A549 (cell line): Measurements from ENCODE around the gene FADS1. TPM values are rescaled to one million over a fixed set of nuclear protein-coding genes. Genes with fewer than 3 reads are reported as not detected.

Experiments
- ATAC-seq, 2 experiments: fragments of 200-7000 bp in 1 of 2; fragments of >200 bp in 1 of 2; cut with Nextera tagmentation in 1 of 2; cut with Tn5 transposase in 1 of 2; 3 replicates each; pipeline versions ENCODE4 v1.8.0 to v1.9.1; 2018 to 2020; ENCODE audit warnings: mild to moderate bottlenecking in 1 of 2, moderate library complexity in 1 of 2
- CTCF ChIA-PET: fragments of 300-600 bp; sonication (Branson Sonifier 250); formaldehyde crosslinking; extraction: SDS; loops from one replicate; lab custom pipeline; 2021; ENCODE audit warnings: antibody characterized with exemption, inconsistent platforms; lab: Yijun Ruan, JAX
- POLR2A ChIA-PET: fragments of 350-600 bp; formaldehyde crosslinking; extraction: SDS; loops from one replicate; lab custom pipeline; 2021; ENCODE audit warnings: antibody characterized with exemption, inconsistent platforms; lab: Yijun Ruan, JAX
- DNase-seq, 2 experiments: peaks; one replicate each; pipeline versions ENCODE4 v3.0.0 to v3.0.0-alpha.2; 2011 to 2016; ENCODE audit warnings: low read depth in 1 of 2, low spot score in 1 of 2
- FAIRE-seq: peaks from 2 replicates; lab custom pipeline; 2011; peaks lifted over from hg19 to GRCh38; lab: Jason Lieb, UNC
- H3K27ac ChIP-seq, 2 experiments: fragments of >200 bp; sonication (Bioruptor Twin); formaldehyde crosslinking; 3 replicates each; pipeline ENCODE4 v1.5.1; 2016 to 2017
- H3K4me1 ChIP-seq: fragments of >200 bp; sonication (Bioruptor Twin); formaldehyde crosslinking; 3 replicates; pipeline ENCODE4 v1.6.1; 2016
- H3K4me2 ChIP-seq: fragments of >200 bp; sonication (Bioruptor Twin); formaldehyde crosslinking; 3 replicates; pipeline ENCODE4 v1.6.1; 2016
- H3K4me3 ChIP-seq: fragments of >200 bp; sonication (Bioruptor Twin); formaldehyde crosslinking; 3 replicates; pipeline ENCODE4 v1.5.1; 2016
- H3K9me3 ChIP-seq: fragments of >200 bp; sonication (Bioruptor Twin); formaldehyde crosslinking; 3 replicates; pipeline ENCODE4 v1.6.1; 2016
- BCL3 ChIP-seq: fragments of >200 bp; sonication (Bioruptor Twin); formaldehyde crosslinking; IDR thresholded peaks from 3 replicates; pipeline ENCODE4 v1.6.1; 2016
- CEBPB ChIP-seq, 2 experiments: fragments of >200 bp in 1 of 2; sonication (Bioruptor Twin) in 1 of 2; formaldehyde crosslinking in 1 of 2; IDR thresholded peaks; 2 replicates each; pipeline ENCODE4 v1.6.1; 2012 to 2016
- CHD2 ChIP-seq: fragments of 150-350 bp; IDR thresholded peaks from 2 replicates; pipeline ENCODE4 v1.6.1; 2014; ENCODE audit warnings: low read length; ENCODE audit not compliant: partially characterized antibody
- EHF ChIP-seq: fragments of 250-450 bp; sonication (Bioruptor Pico); IDR thresholded peaks from 2 replicates; pipeline ENCODE4 v1.5.0; 2020; ENCODE audit warnings: mild to moderate bottlenecking
- ESRRA ChIP-seq: fragments of 150-350 bp; IDR thresholded peaks from 2 replicates; pipeline ENCODE4 v1.6.1; 2014; ENCODE audit warnings: mild to moderate bottlenecking, low read length, borderline replicate concordance
- FOSL2 ChIP-seq, 2 experiments: fragments of 450-650 bp in 1 of 2; fragments of >200 bp in 1 of 2; sonication (Bioruptor Twin) in 1 of 2; formaldehyde crosslinking; IDR thresholded peaks; 2 replicates each; pipeline versions ENCODE4 v1.5.0 to v1.6.1; 2016 to 2020; ENCODE audit warnings: mild to moderate bottlenecking in 1 of 2, moderate library complexity in 1 of 2
- GATA3 ChIP-seq: IDR thresholded peaks from 2 replicates; pipeline ENCODE4 v1.6.1; 2012; ENCODE audit warnings: borderline replicate concordance
- HOXA7 ChIP-seq: fragments of 250-450 bp; sonication (Bioruptor Pico); IDR thresholded peaks from 2 replicates; pipeline ENCODE4 v1.5.0; 2020; ENCODE audit warnings: mild to moderate bottlenecking, moderate library complexity
- HOXB13 ChIP-seq: fragments of 250-450 bp; sonication (Bioruptor Pico); IDR thresholded peaks from 2 replicates; pipeline ENCODE4 v1.5.0; 2020; ENCODE audit warnings: low read depth, mild to moderate bottlenecking, moderate library complexity
- HOXB5 ChIP-seq: fragments of 250-450 bp; sonication (Bioruptor Pico); IDR thresholded peaks from 2 replicates; pipeline ENCODE4 v1.5.0; 2020; ENCODE audit warnings: mild to moderate bottlenecking, moderate library complexity
- JUN ChIP-seq, 2 experiments: fragments of >200 bp; sonication (Bioruptor Twin); formaldehyde crosslinking; IDR thresholded peaks; 2 replicates in 1 of 2; 3 replicates in 1 of 2; pipeline ENCODE4 v1.6.1; 2016 to 2017
- KDM1A ChIP-seq: fragments of 200-600 bp; sonication (generic); IDR thresholded peaks from 2 replicates; pipeline ENCODE4 v1.6.1; 2016; ENCODE audit warnings: low read depth, mild to moderate bottlenecking
- MAX ChIP-seq: IDR thresholded peaks from 2 replicates; pipeline ENCODE4 v1.6.1; 2012
- MAZ ChIP-seq: fragments of 150-350 bp; IDR thresholded peaks from 2 replicates; pipeline ENCODE4 v1.6.1; 2014; ENCODE audit warnings: antibody characterized with exemption, low read depth, low read length, borderline replicate concordance
- PBX3 ChIP-seq: IDR thresholded peaks from 2 replicates; pipeline ENCODE4 v1.6.1; 2012
- PHF8 ChIP-seq: fragments of 200-600 bp; sonication (generic); IDR thresholded peaks from 2 replicates; pipeline ENCODE4 v1.6.1; 2016; ENCODE audit warnings: low read depth, mild to moderate bottlenecking, antibody characterized with exemption, moderate library complexity, borderline replicate concordance
- POLR2A ChIP-seq: IDR thresholded peaks from 2 replicates; pipeline ENCODE4 v1.6.1; 2012; ENCODE audit warnings: mild to moderate bottlenecking, low read length
- POLR2AphosphoS2 ChIP-seq: conservative IDR thresholded peaks from 2 replicates; pipeline ENCODE4 v1.6.1; 2012; ENCODE audit warnings: low read length, improper control_type of control experiment, inconsistent platforms
- RAD21 ChIP-seq, 2 experiments: fragments of >200 bp in 1 of 2; sonication (Bioruptor Twin) in 1 of 2; formaldehyde crosslinking in 1 of 2; IDR thresholded peaks in 1 of 2; conservative IDR thresholded peaks in 1 of 2; 2 replicates in 1 of 2; 3 replicates in 1 of 2; pipeline ENCODE4 v1.6.1; 2012 to 2018; ENCODE audit warnings: inconsistent platforms in 1 of 2
- SMC3 ChIP-seq: fragments of >200 bp; sonication (Bioruptor Twin); formaldehyde crosslinking; IDR thresholded peaks from 3 replicates; pipeline ENCODE4 v1.6.1; 2018; ENCODE audit warnings: inconsistent platforms
- TFCP2L1 ChIP-seq: fragments of 250-450 bp; sonication (Bioruptor Pico); IDR thresholded peaks from 2 replicates; pipeline ENCODE4 v1.5.0; 2021; ENCODE audit warnings: mild to moderate bottlenecking
- ZFP36 ChIP-seq: fragments of 450-650 bp; IDR thresholded peaks from 2 replicates; pipeline ENCODE4 v1.6.1; 2014; ENCODE audit warnings: borderline replicate concordance; ENCODE audit not compliant: partially characterized antibody
- ZNF302 ChIP-seq: fragments of 250-450 bp; sonication (Bioruptor Pico); IDR thresholded peaks from 2 replicates; pipeline ENCODE4 v1.9.0; 2021; ENCODE audit warnings: inconsistent platforms, mild to moderate bottlenecking, moderate library complexity
- WGBS: methylation state at CpG from one replicate; pipeline ENCODE4 v1.1.6; 2017; ENCODE audit errors: missing lambda C conversion rate; 5-methylcytosine and 5-hydroxymethylcytosine counted together
- polyA plus RNA-seq, 4 experiments: library from polyadenylated mRNA; depleted of rRNA in 3 of 4; stranded (reverse); fragments of >200 nt; fragmentation: RNase III in 1 of 4; extraction: RNeasy Plus Mini Kit Qiagen cat#74134 plus additional on column Dnase treatment in 1 of 4; gene quantifications; 2 replicates in 3 of 4; 3 replicates in 1 of 4; pipeline ENCODE4 v1.2.3, GENCODE V29; 2011 to 2017

The FADS1 gene
- polyA plus RNA-seq, 2 of the 4 experiments (the other 2 are of a cell fraction) = 163 to 205 TPM

GRCh38 chr11:61815790-61816735, 740 bp downstream of the FADS1 start:
- CTCF ChIA-PET = interaction anchor here (0.7 to 10.5 kb wide), 21 partner anchors 9 to 292 kb away, joined by 3 to 145 read pairs (median 5); partner anchors contain the start of genes FADS2, FEN1 and TMEM258
- WGBS = 2% methylated on average over 43 of the region's 69 CpGs
- H3K4me3 ChIP-seq = peak overlapping the region; percentile 83
- POLR2A ChIA-PET = interaction anchor here (0.6 to 6.0 kb wide), 12 partner anchors 7 to 419 kb away, joined by 3 to 71 read pairs (median 6); partner anchors contain the start of genes FADS2, FEN1 and TMEM258
- no peak for FAIRE-seq
- TF ChIP-seq ESRRA (no peak), SMC3 (no peak), RAD21 (conservative IDR thresholded peaks at IDR 0.05 in 1 of 2, IDR thresholded peaks at IDR 0.05 in 1 of 2) (no peak), EHF (CRISPR knock-in tag) (0 out of 2 replicates have a peak, but pooled peaks have one; percentile 23), PBX3 (peak; percentile 59; the same call in 1 of the 2 replicates), HOXB13 (no peak), PHF8 (peak; percentile 15; the same call in 1 of the 2 replicates), CHD2 (no peak), ZNF302 (CRISPR knock-in tag) (no peak), KDM1A (no peak)
- peak; percentile 67 to 79 for DNase-seq
- peak; percentile 55 to 57 for ATAC-seq
- H3K9me3 ChIP-seq = no peaks in the 10 kb centered on the region
- peaks cover 38% of the 10 kb centered on the region for H3K4me1 ChIP-seq
- H3K27ac ChIP-seq = peak overlapping the region; percentile 98 to 99
- H3K4me2 ChIP-seq = peak overlapping the region; percentile 89

GRCh38 chr11:61814958-61815789, 1.6 kb downstream of the FADS1 start:
- ATAC-seq (peak; percentile 77 to 87), FAIRE-seq (no peak)
- TF ChIP-seq FOSL2 (IDR thresholded peaks at IDR 0.05) = no peak
- no peak for TF ChIP-seq FOSL2 (CRISPR knock-in tag; IDR thresholded peaks at IDR 0.05)
- no peak for TF ChIP-seq ZFP36
- TF ChIP-seq POLR2A = peak; percentile 93
- peak; percentile 79; the same call in 1 of the 2 replicates for TF ChIP-seq TFCP2L1 (CRISPR knock-in tag)
- peak in 1 of 2 experiments; percentile 18; a peak in 1 of 4 replicates for TF ChIP-seq CEBPB (IDR thresholded peaks at IDR 0.05)
- TF ChIP-seq BCL3 = peak; percentile 16; the same call in 1 of the 3 replicates
- peak; percentile 70; the same call in 1 of the 2 replicates for TF ChIP-seq MAX
- TF ChIP-seq HOXB5 = no peak
- 0 out of 2 replicates have a peak, but pooled peaks have one; percentile 63 for TF ChIP-seq POLR2AphosphoS2
- TF ChIP-seq JUN (IDR thresholded peaks at IDR 0.05) = peak; percentile 71 to 91; a peak in 3 of 5 replicates
- peak; percentile 44; the same call in 1 of the 2 replicates for TF ChIP-seq GATA3
- TF ChIP-seq MAZ = 0 out of 2 replicates have a peak, but pooled peaks have one; percentile 47
- peak; percentile 85; the same call in 1 of the 2 replicates for TF ChIP-seq HOXA7 (CRISPR knock-in tag)
- TF ChIP-seq CHD2 = no peak
- TF ChIP-seq PBX3 = peak; percentile 67
- TF ChIP-seq, all 56 proteins: peak for 11
- Histone ChIP-seq H3K4me2 (peak overlapping the region; percentile 89), H3K27ac (peak overlapping the region; percentile 98 to 99), H3K4me3 (peak overlapping the region; percentile 83), H3K4me1 (peaks cover 29% of the 10 kb centered on the region), H3K9me3 (no peaks in the 10 kb centered on the region)
- peak; percentile 96 to 99 for DNase-seq
- WGBS = 3% methylated on average over 33 of the region's 66 CpGs
- CTCF ChIA-PET = interaction anchor here (0.6 to 10.5 kb wide), 23 partner anchors 8 to 774 kb away, joined by 3 to 145 read pairs (median 5); partner anchors contain the start of genes FADS2, FEN1 and TMEM258
- POLR2A ChIA-PET = interaction anchor here (0.6 to 6.0 kb wide), 16 partner anchors 8 to 1026 kb away, joined by 3 to 71 read pairs (median 6); partner anchors contain the start of genes C11orf98, CSKMT, FADS2 and FEN1
